ENCODE results near the gene HCST.

The HCST gene

GRCh38 chr19:35944556-35944955 is 42.2 kb downstream of the HCST start:
- no peak for TF ChIP-seq CTCF (IDR thresholded peaks at IDR 0.05; ENCODE audit: extremely low read depth, missing control alignments)
- no peak for DNase-seq (ENCODE audit: low spot score)

- no peak for DNase-seq (ENCODE audit: low spot score)
- no peak for TF ChIP-seq CTCF (IDR thresholded peaks at IDR 0.05; ENCODE audit: extremely low read depth, missing control alignments)
Observed at GRCh38 chr19:35945121-35945790, 42.9 kb downstream of the HCST start.

- no peak for TF ChIP-seq CTCF (IDR thresholded peaks at IDR 0.05; ENCODE audit: extremely low read depth, missing control alignments)
- DNase-seq (ENCODE audit: low spot score), result peak; percentile 22
Observed at GRCh38 chr19:35946203-35946602, 43.9 kb downstream of the HCST start.

GRCh38 chr19:35949131-35949530 is 46.8 kb downstream of the HCST start:
- DNase-seq (ENCODE audit: low spot score), result no peak
- TF ChIP-seq CTCF (IDR thresholded peaks at IDR 0.05; ENCODE audit: extremely low read depth, missing control alignments), result no peak
